Hepatocyte (in vitro differentiated cells): Measurements from ENCODE around the gene ACRBP. TPM values are rescaled to one million over a fixed set of nuclear protein-coding genes. Genes with fewer than 3 reads are reported as not detected.
"Not testable (repeated sequence)": the region's sequence is repeated elsewhere in the genome, so short reads cannot be mapped to it uniquely, and the experiment has no call there.

Experiments
- DNase-seq: peaks from one replicate; pipeline ENCODE4 v3.0.0-alpha.2; 2016; ENCODE audit warnings: low spot score
- H2AFZ ChIP-seq: fragments of 200-600 bp; sonication (generic); 2 replicates; pipeline ENCODE4 v1.6.0; 2016; ENCODE audit warnings: antibody characterized with exemption, mild to moderate bottlenecking
- H3K27ac ChIP-seq: fragments of 200-600 bp; sonication (generic); 2 replicates; pipeline ENCODE4 v1.5.1; 2016; ENCODE audit warnings: mild to moderate bottlenecking
- H3K27me3 ChIP-seq: fragments of 200-600 bp; sonication (generic); 2 replicates; pipeline ENCODE4 v1.6.1; 2016
- H3K36me3 ChIP-seq: fragments of 200-600 bp; sonication (generic); replicated peaks from 2 replicates; pipeline ENCODE4 v1.5.1; 2016; ENCODE audit warnings: low read depth; ENCODE audit not compliant: insufficient read depth
- H3K4me1 ChIP-seq: fragments of 200-600 bp; sonication (generic); 2 replicates; pipeline ENCODE4 v1.5.1; 2016; ENCODE audit warnings: mild to moderate bottlenecking, moderate library complexity; ENCODE audit not compliant: insufficient read depth
- H3K4me2 ChIP-seq: fragments of 200-600 bp; sonication (generic); 2 replicates; pipeline ENCODE4 v1.6.0; 2016
- H3K4me3 ChIP-seq: fragments of 200-600 bp; sonication (generic); 2 replicates; pipeline ENCODE4 v1.5.1; 2016; ENCODE audit warnings: mild to moderate bottlenecking
- H3K79me2 ChIP-seq: fragments of 200-600 bp; sonication (generic); 2 replicates; pipeline ENCODE4 v1.6.0; 2017; ENCODE audit warnings: mild to moderate bottlenecking
- H3K9me2 ChIP-seq: fragments of 200-600 bp; sonication (generic); replicated peaks from 2 replicates; pipeline ENCODE4 v1.6.0; 2017; ENCODE audit warnings: mild to moderate bottlenecking; ENCODE audit not compliant: insufficient read depth
- H3K9me3 ChIP-seq: fragments of 200-600 bp; sonication (generic); 2 replicates; pipeline ENCODE4 v1.5.1; 2016; ENCODE audit warnings: low read depth, mild to moderate bottlenecking
- H4K20me1 ChIP-seq: fragments of 200-600 bp; sonication (generic); 2 replicates; pipeline ENCODE4 v1.6.0; 2016; ENCODE audit warnings: mild to moderate bottlenecking; ENCODE audit not compliant: insufficient read depth, poor library complexity, severe bottlenecking
- CTCF ChIP-seq: fragments of 200-600 bp; sonication (generic); IDR thresholded peaks from 2 replicates; pipeline ENCODE4 v1.5.1; 2016; ENCODE audit warnings: antibody characterized with exemption, mild to moderate bottlenecking; ENCODE audit not compliant: poor library complexity
- EZH2 ChIP-seq: fragments of 200-600 bp; sonication (generic); IDR thresholded peaks from 2 replicates; pipeline ENCODE4 v1.6.1; 2016; ENCODE audit warnings: antibody characterized with exemption, mild to moderate bottlenecking, borderline replicate concordance
- EZH2phosphoT487 ChIP-seq: fragments of 200-600 bp; sonication (generic); IDR thresholded peaks from one replicate; pipeline ENCODE4 v1.6.1; 2018; ENCODE audit warnings: antibody characterized with exemption, mild to moderate bottlenecking, low read depth, moderate library complexity; ENCODE audit not compliant: unreplicated experiment, severe bottlenecking
- WGBS: methylation state at CpG from one replicate; pipeline ENCODE4 v1.1.6; 2016; ENCODE audit warnings: low lambda C conversion rate; ENCODE audit errors: missing lambda C conversion rate; 5-methylcytosine and 5-hydroxymethylcytosine counted together
- polyA plus RNA-seq: library from polyadenylated mRNA; unstranded; fragments of >200 nt; fragmentation: Nextera tagmentation; extraction: Ambion mirVana; gene quantifications from 2 replicates; pipeline ENCODE4 v1.2.1, GENCODE V29; 2016
- total RNA-seq: library from RNA; depleted of rRNA; stranded (reverse); fragments of >200 nt; gene quantifications from 2 replicates; pipeline ENCODE4 v1.2.3, GENCODE V29; 2014

The ACRBP gene
- total and polyA plus RNA-seq, 2 experiments from 2014 or later: 0.20 to 0.62 TPM

- peaks cover 29% of the 10 kb centered on the region for H3K4me1 ChIP-seq
- H3K36me3 ChIP-seq: no peaks in the 10 kb centered on the region
- peaks cover 88% of the 10 kb centered on the region for H3K79me2 ChIP-seq
- TF ChIP-seq EZH2 (no peak), EZH2phosphoT487 (no peak), CTCF (no peak)
- no peak overlapping the region for H3K4me3 ChIP-seq
- no peaks in the 10 kb centered on the region for H3K9me3 ChIP-seq
- H4K20me1 ChIP-seq: peaks cover 44% of the 10 kb centered on the region
- no peaks in the 10 kb centered on the region for H3K27me3 ChIP-seq
- 79% methylated on average over 3 of the region's 3 CpGs for WGBS
- no peak overlapping the region for H2AFZ ChIP-seq
- peak overlapping the region; percentile 23 for H3K27ac ChIP-seq
- no peaks in the 10 kb centered on the region for H3K9me2 ChIP-seq
- no peak for DNase-seq
- peak overlapping the region; percentile 92 for H3K4me2 ChIP-seq
These were observed 44.7 kb downstream of the ACRBP start for GRCh38 chr12:6602526-6602925.

GRCh38 chr12:6595673-6596072, 51.6 kb downstream of the ACRBP start:
- not testable (repeated sequence) for H3K27me3 ChIP-seq, H4K20me1 ChIP-seq, H3K27ac ChIP-seq, H3K9me3 ChIP-seq, H2AFZ ChIP-seq, H3K4me2 ChIP-seq, H3K9me2 ChIP-seq, H3K36me3 ChIP-seq, H3K4me1 ChIP-seq, H3K4me3 ChIP-seq, DNase-seq
- peaks cover 43% of the 10 kb centered on the region for H3K79me2 ChIP-seq
- 96% methylated on average over 9 of the region's 10 CpGs for WGBS

GRCh38 chr12:6592087-6592486, 55.1 kb downstream of the ACRBP start:
- no peak overlapping the region for H3K4me2 ChIP-seq
- no peaks in the 10 kb centered on the region for H3K36me3 ChIP-seq

More at GRCh38 chr12:6592087-6592486, 55.1 kb downstream of the ACRBP start:
- Histone ChIP-seq H3K27me3 (no peaks in the 10 kb centered on the region), H3K79me2 (peaks cover 19% of the 10 kb centered on the region), H3K9me2 (no peaks in the 10 kb centered on the region), H2AFZ (no peak overlapping the region), H3K4me3 (no peak overlapping the region), H3K4me1 (no peaks in the 10 kb centered on the region), H3K27ac (no peak overlapping the region), H3K9me3 (no peaks in the 10 kb centered on the region), H4K20me1 (peaks cover 5% of the 10 kb centered on the region)
- no peak for DNase-seq
- no peak for TF ChIP-seq CTCF
- no peak for TF ChIP-seq EZH2
- TF ChIP-seq EZH2phosphoT487: no peak
- WGBS: 94% methylated on average over 8 of the region's 8 CpGs

Other genes starting within 250 kb of the ACRBP start
- gene CD27, start 202.5 kb downstream of the ACRBP start, total RNA-seq: not detected in 2 replicates
- gene CD27, start 202.5 kb downstream of the ACRBP start, polyA plus RNA-seq: 0.15 and 0.44 TPM in 2 replicates
- gene TAPBPL, start 195.4 kb downstream of the ACRBP start, total RNA-seq: 8.2 and 11.7 TPM in 2 replicates
- 9.7 and 10.8 TPM in 2 replicates for gene TAPBPL, start 195.4 kb downstream of the ACRBP start, polyA plus RNA-seq
- gene VAMP1, start 176.8 kb downstream of the ACRBP start, total RNA-seq: 0.88 and 5.0 TPM in 2 replicates
- gene VAMP1, start 176.8 kb downstream of the ACRBP start, polyA plus RNA-seq: 5.9 and 8.0 TPM in 2 replicates
- gene MRPL51, start 154.2 kb downstream of the ACRBP start, total RNA-seq: 57.4 and 81.6 TPM in 2 replicates
- gene MRPL51, start 154.2 kb downstream of the ACRBP start, polyA plus RNA-seq: 231 and 267 TPM in 2 replicates
- gene NCAPD2, start 153.3 kb downstream of the ACRBP start, total RNA-seq: 26.7 and 31.4 TPM in 2 replicates
- 13.7 and 17.4 TPM in 2 replicates for gene NCAPD2, start 153.3 kb downstream of the ACRBP start, polyA plus RNA-seq
- 1,719 and 1,827 TPM in 2 replicates for gene GAPDH, start 112.9 kb downstream of the ACRBP start, total RNA-seq
- 2,607 and 2,708 TPM in 2 replicates for gene GAPDH, start 112.9 kb downstream of the ACRBP start, polyA plus RNA-seq
- 5.4 and 7.5 TPM in 2 replicates for gene IFFO1, start 91.4 kb downstream of the ACRBP start, total RNA-seq
- 11.2 and 15.2 TPM in 2 replicates for gene IFFO1, start 91.4 kb downstream of the ACRBP start, polyA plus RNA-seq
- gene NOP2, start 79.1 kb downstream of the ACRBP start, total RNA-seq: 36.1 and 40.3 TPM in 2 replicates
- 37.8 and 38.1 TPM in 2 replicates for gene NOP2, start 79.1 kb downstream of the ACRBP start, polyA plus RNA-seq
- 181 and 211 TPM in 2 replicates for gene CHD4, start 40.1 kb downstream of the ACRBP start, total RNA-seq
- gene CHD4, start 40.1 kb downstream of the ACRBP start, polyA plus RNA-seq: 74.1 and 108 TPM in 2 replicates
- 0.60 and 1.0 TPM in 2 replicates for gene LPAR5, start 11.5 kb downstream of the ACRBP start, total RNA-seq
- 0.34 and 2.0 TPM in 2 replicates for gene LPAR5, start 11.5 kb downstream of the ACRBP start, polyA plus RNA-seq
- gene ING4, start 15.7 kb upstream of the ACRBP start, total RNA-seq: 35.7 and 39.7 TPM in 2 replicates
- gene ING4, start 15.7 kb upstream of the ACRBP start, polyA plus RNA-seq: 38.9 and 42.9 TPM in 2 replicates
- gene ZNF384, start 41.9 kb upstream of the ACRBP start, total RNA-seq: 33.8 and 34.5 TPM in 2 replicates
- 35.8 and 41.8 TPM in 2 replicates for gene ZNF384, start 41.9 kb upstream of the ACRBP start, polyA plus RNA-seq
- gene PIANP, start 53.4 kb upstream of the ACRBP start, total RNA-seq: 0.16 and 0.17 TPM in 2 replicates
- 0.95 and 1.0 TPM in 2 replicates for gene PIANP, start 53.4 kb upstream of the ACRBP start, polyA plus RNA-seq
- 46.9 and 56.7 TPM in 2 replicates for gene COPS7A, start 76.6 kb upstream of the ACRBP start, total RNA-seq
- gene COPS7A, start 76.6 kb upstream of the ACRBP start, polyA plus RNA-seq: 65.2 and 73.6 TPM in 2 replicates
- 210 and 241 TPM in 2 replicates for gene MLF2, start 105.7 kb upstream of the ACRBP start, total RNA-seq
- 508 and 535 TPM in 2 replicates for gene MLF2, start 105.7 kb upstream of the ACRBP start, polyA plus RNA-seq
- gene PTMS, start 118.9 kb upstream of the ACRBP start, total RNA-seq: 179 and 180 TPM in 2 replicates
- gene PTMS, start 118.9 kb upstream of the ACRBP start, polyA plus RNA-seq: 282 and 315 TPM in 2 replicates
- gene LAG3, start 125.1 kb upstream of the ACRBP start, total RNA-seq: 0.52 and 0.70 TPM in 2 replicates
- gene LAG3, start 125.1 kb upstream of the ACRBP start, polyA plus RNA-seq: 0.91 and 1.2 TPM in 2 replicates
- 2.4 and 2.7 TPM in 2 replicates for gene CD4, start 142.1 kb upstream of the ACRBP start, total RNA-seq
- 2.7 and 6.4 TPM in 2 replicates for gene CD4, start 142.1 kb upstream of the ACRBP start, polyA plus RNA-seq
- 1.2 and 2.3 TPM in 2 replicates for gene GPR162, start 174.4 kb upstream of the ACRBP start, total RNA-seq
- 2.3 and 6.2 TPM in 2 replicates for gene GPR162, start 174.4 kb upstream of the ACRBP start, polyA plus RNA-seq
- gene P3H3, start 181.0 kb upstream of the ACRBP start, total RNA-seq: 19.6 and 38.1 TPM in 2 replicates
- 38.6 and 47.3 TPM in 2 replicates for gene P3H3, start 181.0 kb upstream of the ACRBP start, polyA plus RNA-seq
- gene GNB3, start 193.5 kb upstream of the ACRBP start, total RNA-seq: 1.6 and 2.6 TPM in 2 replicates
- 10.2 and 19.1 TPM in 2 replicates for gene GNB3, start 193.5 kb upstream of the ACRBP start, polyA plus RNA-seq
- gene CDCA3, start 203.9 kb upstream of the ACRBP start, total RNA-seq: 7.5 and 8.5 TPM in 2 replicates
- gene CDCA3, start 203.9 kb upstream of the ACRBP start, polyA plus RNA-seq: 18.2 and 20.6 TPM in 2 replicates
- 60.5 and 61.6 TPM in 2 replicates for gene USP5, start 204.7 kb upstream of the ACRBP start, total RNA-seq
- gene USP5, start 204.7 kb upstream of the ACRBP start, polyA plus RNA-seq: 73.7 and 78.9 TPM in 2 replicates
- 571 and 614 TPM in 2 replicates for gene TPI1, start 220.1 kb upstream of the ACRBP start, total RNA-seq
- 891 and 918 TPM in 2 replicates for gene TPI1, start 220.1 kb upstream of the ACRBP start, polyA plus RNA-seq
- gene SPSB2, start 225.9 kb upstream of the ACRBP start, total RNA-seq: 10.8 and 14.1 TPM in 2 replicates
- gene SPSB2, start 225.9 kb upstream of the ACRBP start, polyA plus RNA-seq: 11.0 and 13.8 TPM in 2 replicates